Upper lobe of left lung (tissue), 6 donors: ENCODE measurements around the gene DCANP1. TPM values are rescaled to one million over a fixed set of nuclear protein-coding genes. Genes with fewer than 3 reads are reported as not detected.

Source experiments
- ATAC-seq, 2 donors: fragments of 200-7000 bp; cut with Tn5 transposase; one replicate each; pipeline ENCODE4 v1.9.1; 2022; ENCODE audit warnings: mild to moderate bottlenecking in 2 of 2, moderate library complexity in 2 of 2; ENCODE audit not compliant: low FRiP score in 2 of 2
- DNase-seq, 2 donors: peaks; one replicate each; pipeline ENCODE4 v3.0.0-alpha.2; 2019 to 2020
- H3K27ac ChIP-seq, 4 donors: fragments of 200-600 bp; sonication (generic); one replicate each; pipeline ENCODE4 v1.5.1; 2016 to 2019
- H3K27me3 ChIP-seq, 4 donors: fragments of 200-600 bp; sonication (generic); one replicate each; pipeline ENCODE4 v1.5.1; 2017 to 2019
- H3K36me3 ChIP-seq, 4 donors: fragments of 200-600 bp; sonication (generic); one replicate each; pipeline ENCODE4 v1.5.1; 2016 to 2019
- H3K4me1 ChIP-seq, 4 donors: fragments of 200-600 bp; sonication (generic); one replicate each; pipeline ENCODE4 v1.5.1; 2018 to 2019
- H3K4me3 ChIP-seq, 4 donors: fragments of 200-600 bp; sonication (generic); one replicate each; pipeline ENCODE4 v1.5.1; 2017 to 2019; ENCODE audit warnings: mild to moderate bottlenecking in 2 of 4, moderate library complexity in 1 of 4
- H3K9me3 ChIP-seq, 4 donors: fragments of 200-600 bp; sonication (generic); one replicate each; pipeline ENCODE4 v1.5.1; 2018 to 2019
- CTCF ChIP-seq, 6 experiments: fragments of 450-650 bp in 4 of 6; fragments of 200-600 bp in 2 of 6; sonication (generic) in 2 of 6; IDR thresholded peaks; one replicate each; pipeline ENCODE4 v1.5.1; 2016 to 2019; ENCODE audit warnings: antibody characterized with exemption in 6 of 6
- EP300 ChIP-seq, 4 donors: sonication (generic); formaldehyde crosslinking; IDR thresholded peaks; one replicate each; pipeline ENCODE4 v1.5.1; 2017; ENCODE audit warnings: antibody characterized with exemption in 4 of 4, control low read depth in 2 of 4
- POLR2A ChIP-seq, 4 donors: fragments of 450-650 bp; IDR thresholded peaks; one replicate each; pipeline ENCODE4 v1.5.1; 2016 to 2017; ENCODE audit warnings: antibody characterized with exemption in 4 of 4, mild to moderate bottlenecking in 2 of 4
- POLR2AphosphoS5 ChIP-seq, 2 donors: sonication (generic); formaldehyde crosslinking; IDR thresholded peaks; one replicate each; pipeline ENCODE4 v1.5.1; 2017; ENCODE audit warnings: antibody characterized with exemption in 2 of 2
- WGBS, 2 donors: methylation state at CpG; one replicate each; pipeline ENCODE4 v1.1.5; 2017 to 2018; 5-methylcytosine and 5-hydroxymethylcytosine counted together
- total RNA-seq, 6 donors: library from RNA; depleted of rRNA in 4 of 6; stranded (reverse); fragments of >200 nt in 4 of 6; gene quantifications; one replicate each; pipeline versions ENCODE4 v1.1.0 to v1.2.1, GENCODE V29; 2016 to 2021
- donor health status: DM: no; HTN: no; CAD: no; lungs with moderate emphysema.
- donor health status: DM: no; HTN: yes; CAD: no; lungs with severe emphysema.

The DCANP1 gene
- total RNA-seq, 6 donors from 2014 or later: 0.11 to 1.0 (median 0.27) TPM; not detected in 2

GRCh38 chr5:135440916-135441315 is 6.2 kb downstream of the DCANP1 start:
- H3K36me3 ChIP-seq: no peaks in the 10 kb centered on the region
- no peaks in the 10 kb centered on the region for H3K27me3 ChIP-seq
- no peak overlapping the region for H3K27ac ChIP-seq
- no peak for ATAC-seq
- TF ChIP-seq POLR2A (IDR thresholded peaks at IDR 0.05): no peak
- TF ChIP-seq POLR2AphosphoS5 (IDR thresholded peaks at IDR 0.05): no peak
- no peak for TF ChIP-seq CTCF (IDR thresholded peaks at IDR 0.05)
- TF ChIP-seq EP300 (IDR thresholded peaks at IDR 0.05): no peak
- WGBS, 2 donors: 64 to 71% methylated on average over 6 of the region's 6 CpGs
- no peak overlapping the region for H3K4me3 ChIP-seq
- no peak for DNase-seq
- H3K4me1 ChIP-seq: peaks cover 12 to 31% (median 24%) of the 10 kb centered on the region in 4 donors
- no peaks in the 10 kb centered on the region for H3K9me3 ChIP-seq

- DNase-seq: no peak
- TF ChIP-seq EP300 (IDR thresholded peaks at IDR 0.05): no peak
- no peak for TF ChIP-seq POLR2A (IDR thresholded peaks at IDR 0.05)
- TF ChIP-seq CTCF (IDR thresholded peaks at IDR 0.05): no peak
- no peak for TF ChIP-seq POLR2AphosphoS5 (IDR thresholded peaks at IDR 0.05)
- H3K36me3 ChIP-seq: no peaks in the 10 kb centered on the region
- H3K9me3 ChIP-seq: no peaks in the 10 kb centered on the region
- no peaks in the 10 kb centered on the region for H3K27me3 ChIP-seq
- peaks cover 20 to 31% (median 25%) of the 10 kb centered on the region in 4 donors for H3K4me1 ChIP-seq
- ATAC-seq: no peak
- peak overlapping the region in 2 of 4 donors; percentile 33 to 48 for H3K27ac ChIP-seq
- H3K4me3 ChIP-seq: no peak overlapping the region
- WGBS, 2 donors: 73 to 77% methylated on average over 7 to 11 of the region's 11 CpGs
Observed at GRCh38 chr5:135439231-135440205, 7.6 kb downstream of the DCANP1 start.

GRCh38 chr5:135438636-135439221 is 8.4 kb downstream of the DCANP1 start:
- Histone ChIP-seq H3K4me3 (no peak overlapping the region), H3K27ac (peak overlapping the region in 2 of 4 donors; percentile 33 to 60), H3K9me3 (no peaks in the 10 kb centered on the region), H3K27me3 (no peaks in the 10 kb centered on the region), H3K4me1 (peaks cover 25 to 33% (median 29%) of the 10 kb centered on the region in 4 donors), H3K36me3 (no peaks in the 10 kb centered on the region)
- TF ChIP-seq EP300 (IDR thresholded peaks at IDR 0.05): no peak
- no peak for TF ChIP-seq POLR2AphosphoS5 (IDR thresholded peaks at IDR 0.05)
- TF ChIP-seq CTCF (IDR thresholded peaks at IDR 0.05): no peak
- no peak for TF ChIP-seq POLR2A (IDR thresholded peaks at IDR 0.05)
- DNase-seq (no peak), ATAC-seq (no peak)
- WGBS, 2 donors: 73 to 86% methylated on average over 8 to 10 of the region's 10 CpGs

GRCh38 chr5:135437796-135438560 is 9.2 kb downstream of the DCANP1 start:
- DNase-seq: peak in 1 of 2 donors; percentile 74
- no peaks in the 10 kb centered on the region for H3K36me3 ChIP-seq
- TF ChIP-seq CTCF (IDR thresholded peaks at IDR 0.05) (peak in 1 of 6 experiments; percentile 26), POLR2A (IDR thresholded peaks at IDR 0.05) (no peak), POLR2AphosphoS5 (IDR thresholded peaks at IDR 0.05) (no peak)
- H3K27me3 ChIP-seq: no peaks in the 10 kb centered on the region
- H3K27ac ChIP-seq: peak overlapping the region in 3 of 4 donors; percentile 8 to 60 (median 33)
- ATAC-seq: peak; percentile 7 to 34
- peaks cover 21 to 34% (median 30%) of the 10 kb centered on the region in 4 donors for H3K4me1 ChIP-seq
- H3K4me3 ChIP-seq: no peak overlapping the region
- WGBS, 2 donors: 42% methylated on average over 13 of the region's 13 CpGs
- H3K9me3 ChIP-seq: no peaks in the 10 kb centered on the region
